NT2/D1 (cell line): ENCODE results near the gene CCDC149.

Experiments
- SUZ12 ChIP-seq: IDR thresholded peaks from 2 replicates; pipeline ENCODE4 v1.6.1; 2011; ENCODE audit not compliant: insufficient read length, insufficient read depth; ENCODE audit errors: extremely low read depth
- YY1 ChIP-seq: IDR thresholded peaks from 2 replicates; pipeline ENCODE4 v1.6.1; 2011; ENCODE audit not compliant: insufficient read length, insufficient read depth

GRCh38 chr4:24806206-24806990, 106.4 kb downstream of the CCDC149 start:
- TF ChIP-seq SUZ12 (no peak), YY1 (no peak)
